ENCODE measurements around the gene ARFGAP1.
"Not testable (repeated sequence)": the region's sequence is repeated elsewhere in the genome, so short reads cannot be mapped to it uniquely, and the experiment has no call there.

ARFGAP1 gene

GRCh38 chr20:63322146-63322932 lies 49.7 kb downstream of the ARFGAP1 start:
- DNase-seq = no peak

GRCh38 chr20:63322933-63323273 lies 50.3 kb downstream of the ARFGAP1 start:
- DNase-seq = no peak

GRCh38 chr20:63323357-63323981 lies 50.9 kb downstream of the ARFGAP1 start:
- DNase-seq = no peak

GRCh38 chr20:63325021-63325471 lies 52.4 kb downstream of the ARFGAP1 start:
- no peak for DNase-seq

- no peak for DNase-seq
Observed at GRCh38 chr20:63325554-63326313, 53.1 kb downstream of the ARFGAP1 start.

- peak; percentile 7 for DNase-seq
Observed at GRCh38 chr20:63326314-63327230, 54.0 kb downstream of the ARFGAP1 start.

GRCh38 chr20:63327231-63327745 lies 54.7 kb downstream of the ARFGAP1 start:
- DNase-seq = no peak

- no peak for DNase-seq
Observed at GRCh38 chr20:63328026-63328700, 55.5 kb downstream of the ARFGAP1 start.

- no peak for DNase-seq
Observed at GRCh38 chr20:63328718-63329275, 56.2 kb downstream of the ARFGAP1 start.

GRCh38 chr20:63329331-63330083 lies 56.9 kb downstream of the ARFGAP1 start:
- no peak for DNase-seq

- no peak for DNase-seq
Observed at GRCh38 chr20:63330084-63330760, 57.6 kb downstream of the ARFGAP1 start.

- no peak for DNase-seq
Observed at GRCh38 chr20:63330940-63331339, 58.3 kb downstream of the ARFGAP1 start.

GRCh38 chr20:63331741-63332400 lies 59.3 kb downstream of the ARFGAP1 start:
- DNase-seq = no peak

- no peak for DNase-seq
Observed at GRCh38 chr20:63332488-63333240, 60.1 kb downstream of the ARFGAP1 start.

GRCh38 chr20:63333241-63333836 lies 60.7 kb downstream of the ARFGAP1 start:
- no peak for DNase-seq

- no peak for DNase-seq
Observed at GRCh38 chr20:63334356-63334755, 61.7 kb downstream of the ARFGAP1 start.

- DNase-seq = not testable (repeated sequence)
Observed at GRCh38 chr20:63335060-63335459, 62.4 kb downstream of the ARFGAP1 start.

GRCh38 chr20:63335711-63336110 lies 63.1 kb downstream of the ARFGAP1 start:
- no peak for DNase-seq

All from CD4-positive, alpha-beta T cell treated with Interleukin-10 for 1 hour (primary cell).